Measurements from ENCODE around the gene LHX1.

GRCh38 chr17:36948717-36949460 is 11.6 kb downstream of the LHX1 start, which contains the start of gene AATF:
- TF ChIP-seq ZNF571 (tag by site-specific recombination; IDR thresholded peaks at IDR 0.05) (no peak), CTCF (tag by site-specific recombination; IDR thresholded peaks at IDR 0.05) (peak; percentile 61; the same call in 1 of the 2 replicates), ZNF132 (tag by site-specific recombination; IDR thresholded peaks at IDR 0.05; ENCODE audit: borderline replicate concordance) (no peak), ZFP3 (tag by site-specific recombination; IDR thresholded peaks at IDR 0.05; ENCODE audit: low read depth) (no peak), PBX3 (CRISPR knock-in tag; IDR thresholded peaks at IDR 0.05) (0 out of 2 replicates have a peak, but pooled peaks have one; percentile 61), FEZF1 (tag by site-specific recombination; IDR thresholded peaks at IDR 0.05) (no peak; the same call in 1 of the 2 replicates), ZNF549 (tag by site-specific recombination; IDR thresholded peaks at IDR 0.05) (no peak), ZNF24 (tag by site-specific recombination; IDR thresholded peaks at IDR 0.05) (peak; percentile 78; the same call in 1 of the 2 replicates), ZNF266 (tag by site-specific recombination; IDR thresholded peaks at IDR 0.05; ENCODE audit: low read depth) (no peak), GFI1B (tag by site-specific recombination; IDR thresholded peaks at IDR 0.05) (no peak), ZNF274 (IDR thresholded peaks at IDR 0.05; ENCODE audit: low read length) (no peak), ZNF274 (tag by site-specific recombination; IDR thresholded peaks at IDR 0.05; ENCODE audit: borderline replicate concordance) (no peak)

All from HEK293 (cell line).